AG09319 (cell line): ENCODE results near the gene CSHL1.

Source experiments
- DNase-seq: peaks from one replicate; pipeline ENCODE4 v3.0.0-alpha.2; 2010; ENCODE audit warnings: low read depth; ENCODE audit errors: extremely low read depth
- CTCF ChIP-seq: IDR thresholded peaks from 2 replicates; pipeline ENCODE4 v1.5.1; 2011; ENCODE audit warnings: low read depth, mild to moderate bottlenecking, inconsistent platforms, low read length, moderate library complexity

The CSHL1 gene

GRCh38 chr17:63911041-63911635 lies at the start of gene CSHL1:
Gene CSHL1 (minus strand): TSS chr17:63911258. CDS start chr17:63911196, 62 bp downstream.
- TF ChIP-seq CTCF = no peak
- no peak for DNase-seq

GRCh38 chr17:63960430-63960829 lies 49.4 kb upstream of the CSHL1 start:
- DNase-seq = no peak
- no peak for TF ChIP-seq CTCF

- no peak for TF ChIP-seq CTCF
- DNase-seq = no peak
These were observed 48.9 kb upstream of the CSHL1 start for GRCh38 chr17:63960006-63960405.

GRCh38 chr17:63956296-63956920 lies 45.4 kb upstream of the CSHL1 start:
- no peak for TF ChIP-seq CTCF

GRCh38 chr17:63955791-63956190 lies 44.7 kb upstream of the CSHL1 start:
- no peak for TF ChIP-seq CTCF
- DNase-seq = no peak

More at GRCh38 chr17:63956296-63956920, 45.4 kb upstream of the CSHL1 start:
- DNase-seq = no peak

GRCh38 chr17:63955232-63955631 lies 44.2 kb upstream of the CSHL1 start:
- TF ChIP-seq CTCF = no peak
- no peak for DNase-seq

- no peak for TF ChIP-seq CTCF
- no peak for DNase-seq
These were observed 43.5 kb upstream of the CSHL1 start for GRCh38 chr17:63954402-63955063.
